ENCODE data around the gene TMTC1. TPM values are rescaled to one million over a fixed set of nuclear protein-coding genes. Genes with fewer than 3 reads are reported as not detected.
A peak's percentile ranks its signal among the peaks of the same experiment; 100 is the strongest.

TMTC1 gene
- total RNA-seq (2022): 0.17 and 0.24 TPM in 2 replicates
- Bru-seq, nascent RNA: percentile 13 among the genes with signal in this experiment
- percentile 9 among the genes with signal in this experiment for BruChase-seq, experiment 1, labeled RNA remaining after a 6-hour chase
- percentile 5 among the genes with signal in this experiment for BruChase-seq, experiment 2, labeled RNA remaining after a 2-hour chase
- long read RNA-seq: 0 reads

- no peak for TF ChIP-seq CTCF (IDR thresholded peaks at IDR 0.05; ENCODE audit: unreplicated experiment)
- BruUV-seq (replicated peaks): no TSS peak
- no peaks in the 10 kb centered on the region for H3K4me1 Mint-ChIP-seq (ENCODE audit: low read depth, unreplicated experiment)
- no peak within 1 kb of the TSS for H3K27ac Mint-ChIP-seq (ENCODE audit: unreplicated experiment)
- CTCF ChIA-PET: no interaction called here
- peak within 1 kb of the TSS; percentile 65 for H3K4me3 Mint-ChIP-seq (ENCODE audit: low read depth, unreplicated experiment)
- intact Hi-C loops (cut with micrococcal nuclease; ENCODE audit: unreplicated experiment): no loop called here
- peaks cover 6% of the 10 kb centered on the region for H3K36me3 Mint-ChIP-seq (ENCODE audit: insufficient read depth, unreplicated experiment)
- H3K27me3 Mint-ChIP-seq (ENCODE audit: unreplicated experiment): peaks cover 21% of the 10 kb centered on the region
- peak; percentile 44 for DNase-seq
- no peaks in the 10 kb centered on the region for H3K9me3 Mint-ChIP-seq (ENCODE audit: low read depth, unreplicated experiment)
Measured at GRCh38 chr12:29783773-29784666, at the start of gene TMTC1. TMTC1 (minus strand) TSS chr12:29783942; CDS start chr12:29783751, 191 bp downstream.

GRCh38 chr12:29831173-29831572, 47.4 kb upstream of the TMTC1 start:
- CTCF ChIA-PET: no interaction called here
- H3K9me3 Mint-ChIP-seq (ENCODE audit: low read depth, unreplicated experiment): peaks cover 7% of the 10 kb centered on the region
- no peaks in the 10 kb centered on the region for H3K27me3 Mint-ChIP-seq (ENCODE audit: unreplicated experiment)
- intact Hi-C loops (cut with micrococcal nuclease; ENCODE audit: unreplicated experiment): no loop called here
- H3K36me3 Mint-ChIP-seq (ENCODE audit: insufficient read depth, unreplicated experiment): no peaks in the 10 kb centered on the region
- no peak for DNase-seq
- TF ChIP-seq CTCF (IDR thresholded peaks at IDR 0.05; ENCODE audit: unreplicated experiment): no peak
- no peak overlapping the region for H3K4me3 Mint-ChIP-seq (ENCODE audit: low read depth, unreplicated experiment)
- BruUV-seq (replicated peaks): no TSS peak
- H3K27ac Mint-ChIP-seq (ENCODE audit: unreplicated experiment): no peak overlapping the region
- H3K4me1 Mint-ChIP-seq (ENCODE audit: low read depth, unreplicated experiment): no peaks in the 10 kb centered on the region

- Mint-ChIP-seq H3K36me3 (ENCODE audit: insufficient read depth, unreplicated experiment) (no peaks in the 10 kb centered on the region), H3K27me3 (ENCODE audit: unreplicated experiment) (no peaks in the 10 kb centered on the region), H3K4me3 (ENCODE audit: low read depth, unreplicated experiment) (no peak overlapping the region), H3K9me3 (ENCODE audit: low read depth, unreplicated experiment) (peaks cover 7% of the 10 kb centered on the region), H3K4me1 (ENCODE audit: low read depth, unreplicated experiment) (no peaks in the 10 kb centered on the region), H3K27ac (ENCODE audit: unreplicated experiment) (peak overlapping the region; percentile 42)
- TF ChIP-seq CTCF (IDR thresholded peaks at IDR 0.05; ENCODE audit: unreplicated experiment): no peak
- BruUV-seq (replicated peaks): no TSS peak
- no peak for DNase-seq
- CTCF ChIA-PET: no interaction called here
- intact Hi-C loops (cut with micrococcal nuclease; ENCODE audit: unreplicated experiment): no loop called here
Measured at GRCh38 chr12:29830391-29830790, 46.6 kb upstream of the TMTC1 start.

- intact Hi-C loops (cut with micrococcal nuclease; ENCODE audit: unreplicated experiment): no loop called here
- no peak overlapping the region for H3K27ac Mint-ChIP-seq (ENCODE audit: unreplicated experiment)
- no peak overlapping the region for H3K4me3 Mint-ChIP-seq (ENCODE audit: low read depth, unreplicated experiment)
- no TSS peak for BruUV-seq (replicated peaks)
- TF ChIP-seq CTCF (IDR thresholded peaks at IDR 0.05; ENCODE audit: unreplicated experiment): no peak
- no peaks in the 10 kb centered on the region for H3K9me3 Mint-ChIP-seq (ENCODE audit: low read depth, unreplicated experiment)
- CTCF ChIA-PET: no interaction called here
- no peaks in the 10 kb centered on the region for H3K4me1 Mint-ChIP-seq (ENCODE audit: low read depth, unreplicated experiment)
- no peak for DNase-seq
- H3K27me3 Mint-ChIP-seq (ENCODE audit: unreplicated experiment): peaks cover 13% of the 10 kb centered on the region
- H3K36me3 Mint-ChIP-seq (ENCODE audit: insufficient read depth, unreplicated experiment): no peaks in the 10 kb centered on the region
Measured at GRCh38 chr12:29818916-29819623, 35.3 kb upstream of the TMTC1 start.

Data from Calu3 (cell line).